Lower lobe of right lung (tissue), 2 donors: Measurements from ENCODE around the gene PRKCH. TPM values are rescaled to one million over a fixed set of nuclear protein-coding genes. Genes with fewer than 3 reads are reported as not detected.

Experiments used
- ATAC-seq, 2 donors: fragments of 200-7000 bp; cut with Tn5 transposase; one replicate each; pipeline ENCODE4 v1.9.1; 2020 to 2022; ENCODE audit warnings: mild to moderate bottlenecking in 2 of 2, moderate library complexity in 2 of 2
- DNase-seq: peaks from one replicate; pipeline ENCODE4 v3.0.0-alpha.2; 2020
- H3K27ac ChIP-seq: fragments of 200-600 bp; one replicate; pipeline ENCODE4 v1.8.0; 2022
- H3K27me3 ChIP-seq: fragments of 200-600 bp; one replicate; pipeline ENCODE4 v1.8.0; 2022; ENCODE audit warnings: low read depth
- H3K36me3 ChIP-seq: fragments of 200-600 bp; one replicate; pipeline ENCODE4 v1.8.0; 2022; ENCODE audit warnings: mild to moderate bottlenecking
- H3K4me1 ChIP-seq: fragments of 200-600 bp; one replicate; pipeline ENCODE4 v1.8.0; 2022
- H3K4me3 ChIP-seq: fragments of 200-600 bp; one replicate; pipeline ENCODE4 v1.8.0; 2022; ENCODE audit warnings: mild to moderate bottlenecking
- H3K9me3 ChIP-seq: fragments of 200-600 bp; one replicate; pipeline ENCODE4 v1.8.0; 2022
- intact Hi-C: fragments of 100-400 bp; cut with DNase I; formaldehyde crosslinking; loops from one replicate; pipeline ENCODE4 v1.11.0; 2022
- long read RNA-seq: library from polyadenylated mRNA; unstranded; transcript quantifications from one replicate; pipeline ENCODE4 v2.0.0, GENCODE V29; 2021
- total RNA-seq: library from RNA; stranded (reverse); fragmentation: NEBNext Ultra II Directional; extraction: Animal tissue kit (Norgen Biotek cat#: 25700); gene quantifications from one replicate; pipeline ENCODE4 v1.2.1, GENCODE V29; 2021
- TF ChIP-seq, protein P1 (sequence below): fragments of 200-600 bp; IDR thresholded peaks from one replicate; pipeline ENCODE4 v1.8.0; 2022; ENCODE audit warnings: antibody characterized with exemption, mild to moderate bottlenecking
- donor health status: DM: no; HTN: yes; CAD: no; lungs with severe emphysema.

Gene PRKCH
- total RNA-seq: 60.9 TPM
- long read RNA-seq, transcript PRKCH-201 (14 exons, 3,582 nt): major isoform, 67 of 108 reads
- long read RNA-seq, partial matches to known transcripts: 20 of 108 reads
- long read RNA-seq, other reads (novel, unspliced or antisense): 21 of 108 reads

DNA sequence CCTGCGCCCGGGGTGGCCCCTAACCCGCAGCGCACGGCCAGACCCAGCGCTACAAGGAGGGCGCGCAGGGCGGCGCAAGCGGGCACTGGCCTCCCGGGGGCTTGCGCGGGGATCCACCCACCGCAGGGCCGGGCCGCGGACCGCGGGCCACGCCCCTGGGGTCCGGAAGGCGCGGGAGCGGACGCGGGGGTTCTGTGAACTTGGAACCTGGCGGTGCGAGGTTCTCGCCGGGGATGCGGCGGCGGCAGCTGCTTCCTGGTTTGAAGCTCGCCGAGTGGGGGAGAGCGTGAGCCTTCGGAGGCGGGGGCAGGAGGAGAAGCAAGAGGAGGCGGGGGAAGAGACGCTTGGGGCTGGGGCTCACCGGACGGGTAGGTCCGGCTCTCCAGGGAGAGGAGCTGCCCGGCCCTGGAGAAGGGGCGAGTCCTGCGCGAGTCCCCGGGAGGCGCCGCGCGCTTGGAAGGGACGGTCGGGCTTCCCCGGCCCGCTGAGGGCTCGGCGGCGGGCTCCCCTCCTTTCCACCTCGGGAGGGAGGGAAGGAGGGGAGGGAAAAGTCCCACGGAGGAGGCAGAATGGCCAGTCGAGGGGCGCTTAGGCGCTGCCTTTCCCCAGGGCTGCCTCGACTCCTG, at the start of gene PRKCH:
Gene PRKCH, plus strand, starts transcription at position 195 of the 626 bp plus-strand sequence. CDS start 523 bp downstream, outside the sequence.
- ATAC-seq (peak; percentile 90 to 93), DNase-seq (peak; percentile 91)
- peak within 1 kb of the TSS; percentile 89 for H3K27ac ChIP-seq
- peaks cover 13% of the 10 kb centered on the region for H3K4me1 ChIP-seq
- no peaks in the 10 kb centered on the region for H3K36me3 ChIP-seq
- H3K27me3 ChIP-seq: no peaks in the 10 kb centered on the region
- no peaks in the 10 kb centered on the region for H3K9me3 ChIP-seq
- H3K4me3 ChIP-seq: peak within 1 kb of the TSS; percentile 79
- TF ChIP-seq, protein P1, sequence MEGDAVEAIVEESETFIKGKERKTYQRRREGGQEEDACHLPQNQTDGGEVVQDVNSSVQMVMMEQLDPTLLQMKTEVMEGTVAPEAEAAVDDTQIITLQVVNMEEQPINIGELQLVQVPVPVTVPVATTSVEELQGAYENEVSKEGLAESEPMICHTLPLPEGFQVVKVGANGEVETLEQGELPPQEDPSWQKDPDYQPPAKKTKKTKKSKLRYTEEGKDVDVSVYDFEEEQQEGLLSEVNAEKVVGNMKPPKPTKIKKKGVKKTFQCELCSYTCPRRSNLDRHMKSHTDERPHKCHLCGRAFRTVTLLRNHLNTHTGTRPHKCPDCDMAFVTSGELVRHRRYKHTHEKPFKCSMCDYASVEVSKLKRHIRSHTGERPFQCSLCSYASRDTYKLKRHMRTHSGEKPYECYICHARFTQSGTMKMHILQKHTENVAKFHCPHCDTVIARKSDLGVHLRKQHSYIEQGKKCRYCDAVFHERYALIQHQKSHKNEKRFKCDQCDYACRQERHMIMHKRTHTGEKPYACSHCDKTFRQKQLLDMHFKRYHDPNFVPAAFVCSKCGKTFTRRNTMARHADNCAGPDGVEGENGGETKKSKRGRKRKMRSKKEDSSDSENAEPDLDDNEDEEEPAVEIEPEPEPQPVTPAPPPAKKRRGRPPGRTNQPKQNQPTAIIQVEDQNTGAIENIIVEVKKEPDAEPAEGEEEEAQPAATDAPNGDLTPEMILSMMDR: peak; percentile 42
- intact Hi-C loops: no loop called here

- TF ChIP-seq, protein P1: no peak
- DNase-seq (no peak), ATAC-seq (no peak)
- no peaks in the 10 kb centered on the region for H3K9me3 ChIP-seq
- no peak overlapping the region for H3K4me3 ChIP-seq
- H3K4me1 ChIP-seq: peaks cover 6% of the 10 kb centered on the region
- H3K27me3 ChIP-seq: peaks cover 19% of the 10 kb centered on the region
- intact Hi-C loops: no loop called here
- H3K27ac ChIP-seq: no peak overlapping the region
- H3K36me3 ChIP-seq: no peaks in the 10 kb centered on the region
These were observed 44.1 kb upstream of the PRKCH start for GRCh38 chr14:61277232-61277631.

- no peak for DNase-seq
- Histone ChIP-seq H3K4me1 (peaks cover 6% of the 10 kb centered on the region), H3K4me3 (no peak overlapping the region), H3K36me3 (no peaks in the 10 kb centered on the region), H3K9me3 (no peaks in the 10 kb centered on the region), H3K27ac (no peak overlapping the region), H3K27me3 (peaks cover 19% of the 10 kb centered on the region)
- ATAC-seq: no peak
- intact Hi-C loops: no loop called here
- TF ChIP-seq, protein P1: no peak
These were observed 43.6 kb upstream of the PRKCH start for GRCh38 chr14:61277784-61278183.

GRCh38 chr14:61279082-61279481, 42.3 kb upstream of the PRKCH start:
- no peaks in the 10 kb centered on the region for H3K36me3 ChIP-seq
- intact Hi-C loops: no loop called here
- H3K27me3 ChIP-seq: peaks cover 19% of the 10 kb centered on the region
- H3K4me3 ChIP-seq: peak overlapping the region; percentile 65
- peaks cover 6% of the 10 kb centered on the region for H3K4me1 ChIP-seq
- DNase-seq: no peak
- no peak overlapping the region for H3K27ac ChIP-seq
- no peak for ATAC-seq
- TF ChIP-seq, protein P1: no peak
- H3K9me3 ChIP-seq: no peaks in the 10 kb centered on the region

DNA sequence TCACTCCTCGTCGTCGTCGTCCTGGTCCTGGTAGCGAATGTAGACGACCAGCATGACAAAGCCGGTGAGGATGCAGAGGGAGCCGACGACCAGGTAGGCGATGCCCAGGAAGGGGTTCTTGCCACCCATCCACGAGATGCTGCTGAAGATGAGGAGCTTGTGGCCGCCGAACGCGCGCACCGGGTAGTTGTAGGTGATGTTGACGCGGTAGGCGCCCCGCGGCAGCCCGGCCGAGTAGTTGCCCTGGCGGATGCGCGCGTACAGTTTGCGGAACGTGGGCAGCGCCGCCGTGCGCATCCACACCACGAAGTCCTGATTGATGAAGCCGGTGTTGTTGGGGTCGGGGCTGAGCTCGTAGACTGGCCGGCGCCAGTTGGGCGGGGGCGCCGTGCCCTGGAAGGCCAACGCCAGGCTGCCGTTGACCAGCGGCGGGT, 41.3 kb upstream of the PRKCH start:
- Histone ChIP-seq H3K27me3 (peaks cover 18% of the 10 kb centered on the region), H3K9me3 (no peaks in the 10 kb centered on the region), H3K36me3 (no peaks in the 10 kb centered on the region), H3K4me3 (peak overlapping the region; percentile 65), H3K27ac (peak overlapping the region; percentile 97), H3K4me1 (peaks cover 6% of the 10 kb centered on the region)
- intact Hi-C loops: no loop called here
- DNase-seq (no peak), ATAC-seq (peak; percentile 16 to 29)
- TF ChIP-seq, protein P1: no peak
